ENCODE measurements around the gene PHLDB1.

PHLDB1 gene

GRCh38 chr11:118641397-118642019, 34.1 kb downstream of the PHLDB1 start:
- DNase-seq, result no peak

GRCh38 chr11:118643142-118643994, 36.0 kb downstream of the PHLDB1 start:
- DNase-seq, result no peak

GRCh38 chr11:118643995-118644345, 36.6 kb downstream of the PHLDB1 start:
- no peak for DNase-seq

GRCh38 chr11:118644496-118644895, 37.1 kb downstream of the PHLDB1 start:
- no peak for DNase-seq

DNA sequence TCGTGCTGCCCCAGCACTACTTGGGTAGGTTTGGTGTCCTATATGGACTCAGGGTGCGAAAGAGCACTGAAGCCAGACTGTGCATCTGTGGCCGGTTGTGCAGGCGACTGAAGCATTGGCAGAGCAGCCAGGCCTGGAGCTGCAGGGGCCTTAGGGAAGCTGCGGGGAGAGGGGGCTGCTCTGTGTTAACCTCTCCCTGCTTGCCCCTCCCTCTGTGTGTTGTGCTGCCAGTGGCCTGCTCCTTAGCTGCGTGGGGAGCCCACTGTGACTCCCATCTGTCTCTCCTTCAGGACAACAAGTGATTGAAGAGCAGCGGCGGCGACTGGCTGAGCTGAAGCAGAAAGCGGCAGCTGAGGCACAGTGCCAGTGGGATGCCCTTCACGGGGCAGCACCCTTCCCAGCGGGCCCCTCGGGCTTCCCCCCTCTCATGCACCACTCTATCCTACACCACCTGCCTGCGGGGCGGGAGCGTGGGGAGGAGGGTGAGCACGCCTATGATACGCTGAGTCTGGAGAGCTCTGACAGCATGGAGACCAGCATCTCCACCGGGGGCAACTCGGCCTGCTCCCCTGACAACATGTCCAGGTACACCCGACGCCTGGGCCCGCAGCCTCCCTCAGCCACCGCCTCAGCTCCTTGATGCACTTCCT, 37.8 kb downstream of the PHLDB1 start:
- no peak for DNase-seq

DNA sequence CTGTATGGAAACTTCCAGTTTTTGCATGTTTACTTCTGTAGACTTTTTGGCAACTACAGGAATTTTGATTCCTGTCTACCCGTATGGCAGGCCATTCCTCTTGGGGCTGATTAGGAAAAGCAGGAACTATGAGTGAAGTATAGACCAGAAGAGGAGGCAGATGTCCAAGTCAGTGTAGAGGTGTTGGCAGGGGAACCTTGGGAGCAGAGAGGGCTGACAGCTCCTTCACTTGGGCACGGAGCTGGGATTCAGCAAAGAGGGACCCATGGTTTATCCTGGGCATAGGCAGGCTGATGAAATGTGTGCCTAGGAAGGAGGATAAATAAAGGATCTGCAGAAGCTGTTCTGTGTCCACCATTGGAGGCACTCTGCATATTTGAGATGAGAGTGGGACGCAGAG, 39.0 kb downstream of the PHLDB1 start:
- DNase-seq, result no peak

GRCh38 chr11:118648291-118648690, 40.9 kb downstream of the PHLDB1 start:
- no peak for DNase-seq

GRCh38 chr11:118649941-118650340, 42.5 kb downstream of the PHLDB1 start:
- no peak for DNase-seq

GRCh38 chr11:118650366-118650765, 43.0 kb downstream of the PHLDB1 start:
- no peak for DNase-seq

- DNase-seq, result no peak
These were observed 44.4 kb downstream of the PHLDB1 start for GRCh38 chr11:118651820-118652219.

DNA sequence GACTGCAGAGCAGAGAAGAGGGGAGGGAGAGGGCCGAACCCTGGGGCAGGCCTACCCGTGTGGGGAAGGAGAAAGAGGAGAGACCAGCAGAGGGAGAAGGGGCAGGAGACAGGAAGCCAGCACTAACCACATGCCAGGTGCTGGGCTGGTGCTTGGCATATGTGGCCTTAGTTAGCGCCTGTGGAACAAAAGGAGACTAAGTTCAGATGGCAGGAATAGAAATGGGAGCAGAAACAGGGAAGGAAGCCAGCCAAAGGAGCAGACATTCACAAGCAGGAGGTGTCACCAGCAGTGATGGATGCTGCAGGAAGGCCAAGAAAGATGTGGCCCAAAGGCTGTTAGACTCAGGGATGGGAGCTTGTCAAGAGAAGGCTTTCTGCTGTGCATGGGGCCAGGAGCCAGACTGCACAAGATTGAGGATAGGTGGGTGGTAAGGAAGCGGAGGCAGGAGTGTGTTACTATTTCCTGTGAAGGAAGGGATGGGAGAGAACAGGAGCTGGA, 45.3 kb downstream of the PHLDB1 start:
- DNase-seq, result no peak

DNA sequence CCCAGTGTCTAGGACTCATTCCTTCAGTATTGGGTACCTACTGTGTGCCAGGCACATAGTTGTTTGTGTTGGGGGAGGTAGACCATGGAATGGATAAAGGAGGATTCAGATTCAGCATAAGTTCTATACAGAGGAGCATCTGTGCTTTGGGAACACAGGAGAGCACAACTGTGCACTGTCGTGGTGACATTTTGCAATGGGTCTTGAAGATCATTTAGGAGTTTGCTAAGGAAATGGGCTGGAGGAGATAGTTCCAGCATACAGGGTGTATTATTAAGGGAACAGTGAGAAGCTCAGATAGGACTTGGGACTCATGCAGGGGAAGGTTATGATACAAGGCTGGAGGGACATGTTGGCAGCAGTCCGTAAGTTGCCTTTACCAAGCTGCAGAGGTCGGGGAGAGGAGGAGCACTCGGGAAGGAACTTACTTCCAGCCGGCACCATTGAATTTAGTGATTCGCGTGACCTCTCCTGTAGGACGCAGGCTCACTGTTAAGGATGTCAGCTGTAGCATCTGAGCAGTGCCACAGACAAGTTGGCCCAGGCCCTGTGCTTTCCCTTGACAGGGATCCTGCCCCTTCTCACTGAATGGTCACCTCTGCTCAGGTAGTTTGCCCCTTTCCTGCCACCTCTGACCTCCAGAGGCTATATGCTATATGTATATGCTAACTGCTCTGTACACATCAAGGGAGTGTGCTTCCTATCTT, 46.4 kb downstream of the PHLDB1 start:
- no peak for DNase-seq

GRCh38 chr11:118655486-118656190, 48.2 kb downstream of the PHLDB1 start:
- no peak for DNase-seq

- DNase-seq, result no peak
These were observed 49.2 kb downstream of the PHLDB1 start for GRCh38 chr11:118656563-118657165.

GRCh38 chr11:118657238-118657637, 49.8 kb downstream of the PHLDB1 start:
- DNase-seq, result no peak

DNA sequence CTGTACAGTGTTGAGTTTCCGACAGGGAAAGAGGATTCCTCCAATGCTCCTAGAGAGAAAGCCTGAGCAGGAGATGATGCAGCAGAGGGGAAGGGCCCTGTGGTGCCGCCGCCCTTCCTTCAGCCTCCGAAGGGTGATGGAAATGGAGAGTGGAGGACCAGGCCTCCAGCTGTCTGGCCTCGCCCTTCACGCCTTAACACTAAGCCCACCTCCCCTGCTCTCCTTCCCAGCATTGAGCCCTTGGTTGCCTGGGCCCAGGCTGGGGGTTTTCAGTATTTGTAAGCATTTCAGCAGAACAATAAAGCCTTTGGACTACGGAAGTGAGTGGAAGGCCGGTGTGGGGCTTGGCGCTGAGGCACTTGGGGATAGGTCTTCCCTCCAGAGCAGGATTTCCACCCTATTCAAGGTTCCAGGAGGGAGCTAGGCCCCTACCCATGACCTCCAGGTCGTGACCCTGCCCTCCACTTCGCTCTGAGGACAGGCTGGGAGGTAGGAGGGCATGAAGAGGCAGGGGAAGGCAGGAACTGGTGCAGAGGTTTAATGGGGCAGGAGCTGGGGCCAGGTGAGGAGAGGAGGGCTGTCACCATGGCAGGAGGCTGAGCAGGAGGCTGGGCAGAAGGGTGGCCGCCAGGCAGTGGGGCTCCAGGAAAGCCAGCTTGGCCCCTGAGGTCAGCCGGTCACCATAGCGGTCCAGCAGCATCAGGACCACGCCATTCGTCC, 50.5 kb downstream of the PHLDB1 start:
- no peak for DNase-seq

DNA sequence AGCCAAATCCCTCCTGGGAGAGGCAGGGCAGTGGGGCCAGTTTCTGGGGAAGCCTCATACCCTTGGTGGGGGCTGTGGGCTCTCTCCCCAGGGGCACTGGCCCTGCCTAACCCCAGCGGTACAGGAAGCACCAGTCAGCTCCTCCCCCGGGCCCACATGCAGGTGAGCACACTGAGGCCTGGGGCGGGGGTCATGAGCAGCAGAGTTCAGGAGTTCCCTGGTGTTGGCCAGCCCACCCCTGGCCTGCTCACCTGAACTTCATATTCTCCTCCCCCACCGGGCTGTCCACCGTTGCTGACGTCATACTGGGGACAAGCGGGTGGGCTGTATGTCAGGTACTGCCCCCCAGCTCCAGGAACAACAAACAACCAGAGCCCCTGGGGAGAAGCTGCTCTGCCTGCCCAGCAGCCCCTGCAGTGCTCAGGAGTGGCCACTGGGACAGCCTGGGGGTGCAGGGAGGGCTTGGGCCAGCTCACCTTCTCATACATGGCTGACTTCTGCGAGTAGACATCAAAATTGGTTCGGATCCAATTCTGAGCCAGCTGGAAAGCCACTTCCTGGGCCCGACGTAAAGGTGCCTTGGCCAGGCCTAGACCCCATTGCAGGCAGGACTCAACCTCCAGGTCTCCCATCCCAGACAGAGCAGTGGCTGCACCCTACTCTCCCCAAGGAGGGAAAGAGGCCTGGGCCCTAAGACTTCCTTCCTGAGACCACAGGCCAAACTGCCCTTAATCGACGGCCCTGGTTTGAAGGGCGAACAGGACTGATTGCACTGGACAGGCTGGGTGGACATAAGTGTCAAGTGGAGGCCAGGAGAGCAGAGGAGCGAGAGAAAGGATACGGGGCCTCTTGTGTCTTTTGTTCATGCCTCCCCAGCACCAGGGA, 51.3 kb downstream of the PHLDB1 start:
- no peak for DNase-seq

DNA sequence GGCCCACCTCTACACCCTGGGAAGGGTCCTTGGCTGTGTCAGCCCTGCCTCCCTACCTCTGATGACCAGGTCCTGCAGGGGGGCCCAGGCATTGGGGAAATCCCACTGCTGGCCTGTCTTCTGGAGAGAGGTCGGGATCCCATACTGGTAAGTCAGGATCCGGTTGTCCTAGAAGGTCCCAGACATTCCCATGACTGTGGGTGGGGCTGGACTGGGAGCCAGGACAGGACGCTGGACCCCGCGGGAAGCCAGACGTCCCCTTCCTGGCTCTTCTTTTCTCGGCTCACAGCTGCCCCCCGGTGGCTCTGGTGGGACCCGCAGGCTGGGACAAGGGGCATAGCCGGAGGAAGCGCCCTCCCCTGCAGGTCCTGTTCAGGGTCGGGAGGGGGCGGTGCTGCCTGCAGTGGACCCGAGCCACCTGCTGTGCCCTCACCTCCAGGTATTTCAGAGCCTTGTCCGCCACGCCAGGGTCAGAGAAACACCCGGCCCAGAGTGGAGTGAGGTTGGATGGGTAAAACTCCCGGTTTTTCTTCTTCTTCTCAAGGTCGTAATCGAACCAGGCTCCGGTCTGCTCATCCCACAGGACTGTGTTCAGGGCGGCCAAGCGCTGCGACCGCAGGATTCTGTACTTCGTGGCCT, 52.0 kb downstream of the PHLDB1 start:
- DNase-seq, result peak; percentile 96

DNA sequence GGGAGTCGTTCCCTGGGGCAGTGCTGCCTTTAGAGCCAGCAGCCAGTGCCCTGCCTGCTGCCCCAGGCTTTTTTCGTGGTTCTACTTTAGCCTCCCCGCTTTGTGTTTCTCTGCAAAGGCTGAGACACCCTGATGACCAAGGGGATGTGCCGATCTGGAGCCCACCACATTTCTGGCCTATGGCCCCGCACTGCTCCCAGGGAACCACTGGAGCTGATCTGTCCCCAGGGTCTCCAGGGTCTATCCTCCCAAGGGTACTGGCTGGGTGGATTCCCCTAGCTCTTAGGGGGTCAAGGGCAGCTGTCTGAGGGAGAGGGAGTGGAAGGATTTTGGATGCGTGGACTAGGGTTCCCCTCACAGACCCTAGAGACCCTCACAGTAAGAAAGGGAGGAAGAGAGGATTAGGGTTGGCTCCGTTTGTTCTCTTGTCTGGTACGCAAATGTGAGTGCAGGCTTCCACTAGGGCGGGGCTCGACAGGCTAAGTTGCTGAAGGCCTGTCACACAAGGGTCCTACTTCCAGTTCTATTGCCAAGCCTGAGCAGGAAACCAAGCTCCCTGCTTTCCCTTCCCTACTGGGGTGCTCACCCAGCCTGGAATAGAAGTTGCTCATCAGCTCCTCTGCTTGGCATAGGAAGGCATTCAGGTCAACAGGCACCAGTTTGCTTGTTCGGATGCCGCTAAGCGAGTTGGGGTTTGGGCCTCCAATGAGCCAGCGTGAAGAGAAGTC, 52.7 kb downstream of the PHLDB1 start:
- DNase-seq, result no peak
